ENCODE data around the gene MED26.
"Not testable (repeated sequence)": the region's sequence is repeated elsewhere in the genome, so short reads cannot be mapped to it uniquely, and the experiment has no call there.

Gene MED26, protein sequence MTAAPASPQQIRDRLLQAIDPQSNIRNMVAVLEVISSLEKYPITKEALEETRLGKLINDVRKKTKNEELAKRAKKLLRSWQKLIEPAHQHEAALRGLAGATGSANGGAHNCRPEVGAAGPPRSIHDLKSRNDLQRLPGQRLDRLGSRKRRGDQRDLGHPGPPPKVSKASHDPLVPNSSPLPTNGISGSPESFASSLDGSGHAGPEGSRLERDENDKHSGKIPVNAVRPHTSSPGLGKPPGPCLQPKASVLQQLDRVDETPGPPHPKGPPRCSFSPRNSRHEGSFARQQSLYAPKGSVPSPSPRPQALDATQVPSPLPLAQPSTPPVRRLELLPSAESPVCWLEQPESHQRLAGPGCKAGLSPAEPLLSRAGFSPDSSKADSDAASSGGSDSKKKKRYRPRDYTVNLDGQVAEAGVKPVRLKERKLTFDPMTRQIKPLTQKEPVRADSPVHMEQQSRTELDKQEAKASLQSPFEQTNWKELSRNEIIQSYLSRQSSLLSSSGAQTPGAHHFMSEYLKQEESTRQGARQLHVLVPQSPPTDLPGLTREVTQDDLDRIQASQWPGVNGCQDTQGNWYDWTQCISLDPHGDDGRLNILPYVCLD

DNA sequence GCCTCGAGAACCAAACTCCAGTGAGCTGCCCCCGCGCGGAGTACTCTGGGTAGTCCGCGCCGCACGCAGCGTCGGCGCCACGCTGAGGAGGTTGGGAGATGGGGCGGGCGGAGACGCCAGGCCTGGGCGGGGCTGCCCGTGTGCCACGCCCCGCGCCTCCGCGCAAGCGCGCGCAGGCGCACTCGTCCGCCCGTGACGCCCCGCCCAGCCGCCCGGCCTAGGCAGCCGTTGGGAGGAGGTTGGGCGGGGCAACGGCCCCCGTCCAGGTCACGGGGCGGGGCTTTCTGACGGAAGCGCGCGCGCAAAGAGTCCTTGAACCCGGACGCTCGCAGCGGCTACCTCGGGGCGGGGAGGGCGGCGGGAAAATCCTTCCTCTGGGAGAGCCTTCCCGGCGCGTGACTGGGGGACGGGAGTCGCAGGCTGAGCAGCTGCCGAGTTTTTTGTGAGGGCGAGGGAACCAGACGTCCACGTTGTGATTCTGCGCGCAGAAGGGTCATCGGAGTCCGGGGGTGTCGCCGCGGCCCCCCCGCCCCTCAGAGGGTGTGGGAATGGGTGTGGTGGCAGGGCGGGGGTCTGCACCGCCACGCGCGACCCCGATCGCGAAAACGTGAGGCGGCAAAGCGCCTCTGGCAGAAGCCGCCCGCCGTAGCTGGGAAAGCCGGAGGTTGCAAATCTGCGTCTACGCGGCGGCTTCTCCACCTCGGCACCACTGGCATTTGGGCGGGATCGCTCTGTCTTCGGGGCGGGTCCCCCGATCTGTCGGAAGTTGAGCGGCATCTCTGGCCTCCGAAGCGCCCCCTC lies at the start of gene MED26:
Gene MED26 (minus strand): TSS at position 22 of the 801 bp plus-strand sequence. CDS start 261 bp downstream, outside the sequence.
- peak; percentile 98 for DNase-seq

DNA sequence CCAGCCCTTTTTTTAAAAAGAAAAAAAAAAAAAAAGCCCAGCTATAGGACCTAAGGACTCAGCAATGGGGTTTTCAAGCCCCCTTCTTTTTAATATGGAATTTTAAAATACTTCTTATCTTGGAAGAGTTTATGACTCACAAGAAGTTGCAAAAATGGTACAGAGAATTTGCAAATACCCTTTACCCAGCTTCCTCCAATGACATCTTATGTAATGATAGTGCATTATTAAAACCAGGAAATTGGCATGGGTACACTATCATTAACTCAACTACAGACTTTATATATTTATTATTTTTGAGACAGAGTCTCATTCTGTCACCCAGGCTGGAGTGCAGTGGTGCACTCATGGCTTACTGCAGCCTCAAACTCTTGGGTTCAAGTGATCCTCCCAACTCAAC lies 49.1 kb upstream of the MED26 start:
- no peak for DNase-seq

DNA sequence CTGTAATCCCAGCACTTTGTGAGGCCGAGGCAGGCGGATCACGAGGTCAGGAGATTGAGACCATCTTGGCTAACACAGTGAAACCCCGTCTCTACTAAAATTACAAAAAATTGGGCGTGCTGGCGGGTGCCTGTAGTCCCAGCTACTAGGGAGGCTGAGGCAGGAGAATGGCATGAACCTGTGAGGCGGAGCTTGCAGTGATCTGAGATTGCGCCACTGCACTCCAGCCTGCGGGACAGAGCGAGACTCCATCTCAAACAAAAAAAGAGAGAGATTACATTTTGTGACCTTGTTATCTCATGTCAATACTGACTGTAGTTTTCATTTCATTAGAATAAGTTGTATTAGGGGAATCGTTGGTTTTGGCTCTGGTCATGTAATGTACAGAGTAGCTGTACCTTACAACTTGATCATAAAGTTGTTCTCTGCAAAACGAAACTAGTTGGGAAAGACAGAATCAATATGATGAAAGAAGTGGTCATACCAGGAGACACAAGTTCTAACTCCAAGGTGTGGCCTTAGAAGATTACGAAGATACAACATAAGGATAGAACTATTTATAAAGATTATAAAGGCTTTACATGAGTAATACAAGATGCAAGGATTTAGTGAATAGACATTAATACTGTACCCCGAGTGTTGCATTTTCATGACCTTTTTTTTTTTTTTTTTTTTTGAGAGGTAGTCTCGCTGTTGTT lies 48.2 kb upstream of the MED26 start:
- DNase-seq, result no peak

DNA sequence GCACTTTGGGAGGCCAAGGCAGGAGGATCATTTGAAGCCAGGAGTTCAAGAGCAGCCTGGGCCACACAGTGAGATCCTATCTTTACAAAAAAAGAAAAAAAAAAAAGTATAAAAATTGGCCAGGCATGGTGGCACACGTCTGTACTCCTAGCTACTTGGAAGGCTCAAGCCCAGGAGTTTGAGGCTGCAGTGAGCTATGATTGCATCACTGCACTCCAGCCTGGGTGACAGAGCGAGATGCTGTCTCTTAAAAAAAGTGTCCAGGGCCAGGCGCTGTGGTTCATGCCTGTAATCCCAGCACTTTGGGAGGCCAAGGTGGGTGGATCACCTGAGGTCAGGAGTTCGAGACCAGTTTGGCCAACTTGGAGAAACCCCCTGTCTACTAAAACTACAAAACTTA lies 45.8 kb upstream of the MED26 start:
- not testable (repeated sequence) for DNase-seq

DNA sequence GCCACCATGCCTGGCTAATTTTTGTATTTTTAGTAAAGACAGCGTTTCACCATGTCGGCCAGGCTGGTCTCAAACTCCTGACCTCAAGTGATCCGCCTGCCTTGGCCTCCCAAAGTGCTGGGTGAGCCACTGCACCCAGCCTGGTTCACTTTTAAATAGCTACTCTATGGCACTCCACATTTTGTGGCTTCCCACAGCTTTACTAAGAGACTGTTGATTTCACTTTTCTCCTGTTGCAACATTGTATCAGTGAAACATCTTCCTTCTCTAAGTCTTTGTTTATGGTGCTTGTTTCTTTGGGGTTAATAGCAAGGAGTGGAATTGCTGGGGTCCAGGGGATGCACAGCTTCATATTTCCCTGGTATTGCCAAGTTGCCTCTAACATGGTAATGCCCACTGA lies 45.2 kb upstream of the MED26 start:
- no peak for DNase-seq

DNA sequence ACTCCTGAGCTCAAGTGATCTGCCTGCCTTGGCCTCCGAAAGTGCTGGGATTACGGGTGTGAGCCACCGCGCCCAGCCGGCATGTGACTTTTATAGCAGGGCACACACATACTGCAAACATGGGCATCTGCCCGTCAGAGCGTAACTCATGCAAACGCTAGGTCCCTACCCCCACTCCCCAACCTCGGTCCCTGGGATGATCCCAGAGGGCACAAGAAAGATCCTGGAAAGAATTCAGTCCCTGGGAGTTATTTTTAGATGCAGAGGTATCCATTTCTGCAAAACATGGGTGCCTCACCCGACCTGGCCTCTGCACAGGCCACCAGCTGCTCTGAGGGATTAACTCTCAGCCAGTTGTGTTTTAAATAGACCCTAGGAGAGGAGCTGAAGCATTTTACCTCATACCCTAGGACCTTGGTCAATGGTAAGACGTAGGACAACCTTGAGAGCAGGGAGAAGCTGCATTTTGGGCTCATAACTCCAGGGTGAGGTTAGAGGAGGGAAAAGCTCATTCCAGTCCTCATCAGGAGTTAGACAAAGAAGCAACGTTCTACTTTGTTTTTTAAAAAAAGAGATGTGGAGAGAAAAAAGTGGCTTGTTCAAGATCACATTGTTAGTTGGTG lies 43.8 kb upstream of the MED26 start:
- no peak for DNase-seq

DNA sequence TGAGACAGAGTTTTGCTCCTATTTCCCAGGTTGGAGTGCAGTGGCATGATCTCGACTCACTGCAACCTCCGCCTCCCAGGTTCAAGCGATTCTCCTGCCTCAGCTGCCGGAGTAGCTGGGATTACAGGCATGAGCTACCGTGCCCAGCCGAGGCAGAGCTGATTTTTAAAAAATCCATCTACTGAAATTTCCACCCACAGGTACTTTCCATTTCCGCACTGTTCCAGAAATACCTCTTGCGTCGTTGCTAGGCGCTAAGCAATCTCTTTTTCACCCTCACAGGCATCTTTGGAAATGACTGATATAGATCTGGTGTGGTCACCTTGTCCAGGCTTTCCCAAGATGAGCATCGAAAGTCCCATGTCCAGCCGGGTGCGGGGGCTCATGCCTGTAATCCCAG lies 42.3 kb upstream of the MED26 start:
- no peak for DNase-seq

DNA sequence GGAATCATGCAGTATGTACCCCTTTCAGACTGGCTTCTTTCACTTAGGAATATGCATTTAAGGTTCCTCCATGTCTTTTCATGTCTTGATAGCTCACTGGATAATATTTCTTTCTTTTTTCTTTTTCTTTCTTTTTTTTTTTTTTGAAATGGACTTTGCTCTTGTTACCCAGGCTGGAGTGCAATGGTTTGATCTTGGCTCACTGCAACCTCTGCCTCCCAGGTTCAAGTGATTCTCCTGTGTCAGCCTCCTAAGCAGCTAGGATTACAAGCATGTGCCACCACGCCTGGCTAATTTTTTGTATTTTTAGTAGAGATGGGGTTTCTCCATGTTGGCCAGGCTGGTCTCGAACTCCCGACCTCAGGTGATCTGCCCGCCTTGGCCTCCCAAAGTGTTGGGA lies 40.7 kb upstream of the MED26 start:
- not testable (repeated sequence) for DNase-seq

DNA sequence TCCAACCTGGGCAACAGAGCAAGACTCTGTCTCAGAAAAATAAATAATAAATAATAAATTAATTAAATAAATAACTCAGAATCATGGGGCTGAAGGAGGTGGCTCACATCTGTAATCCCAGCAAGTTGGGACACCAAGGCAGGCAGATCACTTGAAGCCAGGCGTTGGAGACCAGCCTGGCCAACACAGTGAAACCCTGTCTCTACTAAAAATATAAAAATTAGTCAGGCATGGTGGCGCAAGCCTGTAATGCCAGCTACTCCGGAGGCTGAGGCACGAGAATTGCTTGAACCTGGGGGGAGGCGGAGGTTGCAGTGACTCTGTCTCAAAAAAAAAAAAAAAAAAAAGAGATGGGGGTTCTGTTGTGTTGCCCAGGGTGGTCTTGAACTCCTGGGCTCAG lies 40.2 kb upstream of the MED26 start:
- no peak for DNase-seq

DNA sequence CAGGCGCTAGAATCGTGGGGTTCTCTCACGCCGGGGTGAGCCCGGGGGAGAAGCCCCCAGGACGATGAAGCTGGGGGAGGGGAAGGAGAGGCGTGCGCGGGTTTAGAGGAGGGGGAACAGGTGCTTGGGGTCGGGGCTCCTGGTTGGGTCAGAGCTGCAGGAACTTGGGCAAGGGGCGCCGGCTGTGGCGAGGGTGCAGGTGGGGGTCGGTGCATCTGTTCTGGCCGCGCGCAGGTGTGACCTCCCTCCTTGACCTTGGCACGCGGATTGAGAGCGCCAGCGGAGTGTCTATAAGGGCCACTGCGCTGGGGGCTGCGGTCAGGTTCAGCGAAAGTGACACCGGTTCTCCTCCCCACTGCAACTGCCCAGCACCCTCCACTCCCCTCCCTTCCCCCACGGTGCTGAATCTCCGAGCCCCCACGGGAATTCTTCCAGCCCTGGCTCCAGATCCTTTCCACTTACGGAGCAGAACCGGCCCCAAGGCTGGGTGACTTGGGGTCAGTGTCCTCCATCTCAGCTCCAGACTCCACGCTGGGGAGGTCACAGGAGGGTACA lies 33.6 kb upstream of the MED26 start:
- no peak for DNase-seq

DNA sequence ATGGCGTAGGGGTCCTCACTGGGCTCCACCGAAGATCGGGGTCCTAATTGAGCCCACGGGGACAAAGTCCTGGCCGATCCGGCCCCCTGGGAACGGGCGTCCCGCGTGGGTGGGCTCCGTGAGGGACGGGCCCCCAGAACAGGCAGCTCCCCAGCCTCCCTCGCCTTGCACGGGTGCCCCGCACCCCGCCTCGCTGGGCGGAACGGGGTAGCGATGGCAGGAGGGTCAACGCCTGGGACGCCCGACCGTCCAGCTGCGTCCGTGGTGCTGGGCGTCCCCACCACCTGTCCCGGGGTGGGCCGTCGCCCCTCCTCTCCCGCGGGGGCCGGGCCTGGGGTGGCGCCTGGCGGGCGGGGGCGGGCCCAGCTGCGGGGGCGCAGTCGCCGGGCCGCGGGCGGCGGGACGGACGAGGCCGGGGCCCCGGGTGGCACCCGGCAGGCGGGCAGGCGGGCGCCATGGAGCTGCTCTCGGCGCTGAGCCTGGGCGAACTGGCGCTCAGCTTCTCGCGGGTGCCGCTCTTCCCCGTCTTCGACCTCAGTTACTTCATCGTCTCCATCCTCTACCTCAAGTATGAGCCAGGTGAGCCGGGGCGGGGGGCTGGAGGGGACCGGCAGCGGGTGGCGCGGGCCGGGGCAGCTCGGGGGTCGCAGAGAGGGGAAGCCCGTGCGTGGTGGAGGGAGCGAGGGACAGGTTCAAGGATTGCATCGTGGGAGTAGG lies 32.9 kb upstream of the MED26 start, which contains the start of gene TMEM38A:
Gene TMEM38A (plus strand): TSS at position 377 of the 717 bp plus-strand sequence. CDS start 79 bp downstream, at position 456.
- DNase-seq, result no peak

DNA sequence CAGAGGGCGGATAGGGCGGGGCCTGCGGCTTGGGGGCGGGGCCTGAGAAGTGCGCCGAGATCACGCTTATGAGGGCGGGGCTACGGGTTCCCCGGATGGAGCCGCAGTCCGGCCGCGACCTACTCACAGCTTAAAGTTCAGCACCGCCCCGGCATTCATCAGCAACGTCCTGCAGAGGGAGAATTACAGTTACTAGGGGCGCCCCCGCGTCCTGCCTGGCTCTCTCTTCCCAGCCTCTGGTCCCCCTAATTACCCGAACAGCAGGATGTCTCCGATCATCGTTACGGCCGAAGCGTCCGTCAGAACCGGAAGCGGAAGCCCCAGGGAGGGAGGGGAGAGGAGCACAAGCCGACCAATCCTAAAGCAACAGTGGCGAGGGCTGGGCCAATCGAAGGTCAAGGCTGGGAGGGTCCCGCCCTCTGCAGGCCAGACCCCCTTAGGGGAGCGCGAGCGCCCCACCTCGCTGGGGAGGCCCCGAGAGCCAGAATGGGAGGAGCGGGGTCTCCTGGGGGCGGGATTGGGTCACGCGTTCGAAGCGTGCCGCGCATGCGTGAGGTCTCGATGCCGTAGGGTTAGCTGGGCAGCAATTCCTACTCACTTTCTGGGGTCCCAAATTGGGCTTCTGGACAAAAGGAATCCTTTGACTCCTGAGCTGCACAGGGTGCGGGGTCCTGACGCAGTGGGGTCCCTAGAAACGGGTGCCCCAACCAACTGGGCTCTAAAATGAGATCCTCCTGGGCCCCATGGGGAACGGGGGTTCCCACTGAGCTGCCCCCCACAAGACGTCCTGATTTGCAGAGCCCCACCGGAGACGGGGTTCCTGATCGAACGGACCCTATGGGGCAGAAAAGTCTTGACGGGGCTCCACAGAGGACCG lies 32.1 kb upstream of the MED26 start, which contains the start of gene SMIM7:
Gene SMIM7 (minus strand): TSS at position 313 of the 877 bp plus-strand sequence. CDS start 34 bp downstream, at position 279.
- DNase-seq, result peak; percentile 94

DNA sequence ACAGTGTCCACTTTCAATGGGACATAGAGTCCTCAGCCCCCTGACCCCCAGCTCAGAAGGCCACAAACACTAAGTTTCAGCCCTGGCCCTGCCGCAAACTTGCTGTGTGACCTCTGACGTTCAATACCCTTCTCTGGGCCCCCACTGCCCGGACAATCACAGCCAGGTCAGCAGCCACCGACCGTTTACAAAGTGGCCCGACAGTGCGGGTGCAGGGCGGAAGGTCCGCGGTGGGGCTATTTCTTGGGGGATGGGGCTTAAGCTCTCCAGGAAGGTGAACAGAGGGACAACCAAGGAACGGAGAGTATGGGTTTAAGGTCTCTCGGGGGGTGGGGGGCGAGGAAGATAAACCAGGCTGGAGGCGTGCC lies 31.4 kb upstream of the MED26 start:
- no peak for DNase-seq

DNA sequence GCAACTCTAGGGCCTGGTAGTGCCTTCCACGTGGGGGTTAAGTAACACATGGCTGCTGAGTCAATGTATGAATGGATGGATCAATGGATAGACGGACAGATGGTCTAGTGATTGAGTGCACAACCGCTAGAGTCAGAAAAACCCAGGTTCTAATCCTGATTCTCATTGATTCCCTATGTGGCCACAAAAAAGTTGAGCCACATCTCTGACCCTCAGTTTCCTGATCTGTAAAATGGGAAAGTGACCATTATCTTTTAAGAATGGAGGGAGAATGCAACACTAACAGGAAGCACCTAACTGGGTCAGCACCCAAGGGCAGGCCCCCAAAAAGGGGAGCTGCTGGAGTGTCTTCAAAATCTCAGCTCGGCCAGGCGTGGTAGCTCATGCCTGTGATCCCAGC lies 29.4 kb upstream of the MED26 start:
- no peak for DNase-seq

DNA sequence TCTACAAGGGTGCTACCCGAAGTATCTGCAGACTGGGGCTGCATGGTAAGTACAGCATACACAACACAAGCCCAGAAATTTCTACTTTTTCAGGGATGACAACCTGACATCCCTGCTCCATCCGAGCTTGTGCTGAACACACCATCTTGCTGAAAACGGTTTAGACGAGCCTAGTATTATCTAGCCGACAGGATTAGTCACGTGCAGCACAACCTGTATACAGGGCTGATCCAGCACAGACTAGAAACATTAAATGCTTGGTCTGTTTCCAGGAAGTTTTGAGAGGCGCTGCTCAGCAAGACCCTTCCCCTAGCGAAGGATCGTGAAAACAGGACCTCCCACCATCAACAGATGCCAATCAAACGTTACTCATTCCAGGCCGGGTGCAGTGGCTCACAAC lies 27.7 kb upstream of the MED26 start:
- DNase-seq, result no peak

DNA sequence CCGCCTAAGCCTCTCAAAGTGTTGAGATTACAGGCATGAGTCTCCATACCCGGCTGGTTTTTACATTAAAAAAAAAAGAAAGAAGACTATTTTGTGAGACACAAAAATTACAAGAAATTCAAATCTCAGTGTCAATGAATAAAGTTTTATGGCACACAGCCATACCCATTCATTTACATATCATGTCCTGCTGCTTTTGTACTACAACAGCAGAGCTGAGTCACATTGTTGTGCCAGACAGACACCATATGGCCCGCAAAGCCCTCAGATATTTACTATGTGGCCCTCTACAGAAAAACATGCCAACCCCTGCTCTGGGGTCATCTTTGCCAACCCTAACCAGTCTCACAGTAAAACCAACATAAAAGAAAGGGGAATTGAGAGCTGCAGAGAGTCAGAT lies 26.6 kb upstream of the MED26 start:
- DNase-seq, result no peak

DNA sequence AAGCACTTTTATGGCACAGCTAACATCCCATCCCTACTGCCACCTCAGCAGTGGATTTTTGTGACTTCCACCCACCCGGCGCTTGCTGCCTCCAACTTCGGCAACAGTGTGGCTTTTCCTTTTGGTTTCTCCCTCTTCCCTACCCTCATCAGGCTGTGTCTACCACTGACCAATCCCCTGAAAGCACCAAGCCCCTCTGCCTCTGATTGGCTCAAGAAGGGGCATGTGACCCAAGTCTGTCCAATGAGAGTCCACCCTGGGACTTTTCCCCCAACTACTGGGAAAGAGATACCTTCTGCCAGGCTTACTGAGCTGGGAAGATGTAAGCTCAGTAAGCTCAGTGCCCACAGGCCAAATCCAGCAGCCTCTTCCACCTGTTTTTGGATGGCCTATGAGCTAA lies 26.1 kb upstream of the MED26 start:
- DNase-seq, result no peak

DNA sequence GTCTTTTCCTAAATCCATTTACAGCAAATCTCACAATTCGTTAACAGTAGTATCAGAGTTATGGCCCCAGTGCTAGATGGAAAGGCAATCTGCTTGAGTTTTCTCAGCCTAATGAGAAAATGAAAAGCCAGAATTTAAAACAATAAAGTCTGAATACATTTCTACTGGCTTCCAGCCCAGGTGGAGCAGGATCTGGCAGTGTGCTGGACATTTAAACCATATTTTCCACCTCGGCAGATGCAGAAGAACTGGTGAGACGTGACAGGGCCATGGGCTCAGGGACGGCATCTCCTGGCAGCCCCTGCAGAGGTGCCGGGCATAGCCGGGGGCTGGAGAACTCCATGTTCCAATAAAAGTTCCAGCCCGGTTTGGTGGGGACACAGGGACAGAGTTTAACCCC lies 24.9 kb upstream of the MED26 start:
- no peak for DNase-seq

DNA sequence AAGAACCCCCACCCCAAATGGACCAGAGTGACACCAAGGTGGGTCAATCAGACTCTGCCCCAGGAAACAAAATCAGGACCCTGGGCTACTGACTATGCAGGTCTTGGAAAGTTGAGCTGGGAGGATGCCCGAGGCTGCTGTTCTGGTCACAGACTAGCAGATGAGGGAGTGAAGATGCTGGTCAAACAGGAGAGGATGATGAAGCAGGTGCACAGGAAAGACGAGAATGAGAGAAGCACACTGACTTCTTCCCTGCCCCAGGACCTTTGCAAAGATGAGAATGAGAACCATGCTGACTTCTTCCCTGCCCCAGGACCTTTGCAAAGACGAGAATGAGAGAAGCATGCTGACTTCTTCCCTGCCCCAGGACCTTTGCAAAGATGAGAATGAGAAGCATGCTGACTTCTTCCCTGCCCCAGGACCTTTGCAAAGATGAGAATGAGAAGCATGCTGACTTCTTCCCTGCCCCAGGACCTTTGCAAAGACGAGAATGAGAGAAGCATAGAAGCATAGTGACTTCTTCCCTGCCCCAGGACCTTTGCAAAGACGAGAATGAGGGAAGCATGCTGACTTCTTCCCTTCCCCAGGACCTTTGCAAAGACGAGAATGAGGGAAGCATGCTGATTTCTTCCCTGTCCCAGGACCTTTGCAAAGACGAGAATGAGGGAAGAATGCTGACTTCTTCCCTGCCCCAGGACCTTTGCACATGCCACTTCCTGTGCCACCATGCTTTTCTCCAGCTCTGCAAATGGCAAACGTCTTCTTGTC lies 23.6 kb upstream of the MED26 start:
- not testable (repeated sequence) for DNase-seq

DNA sequence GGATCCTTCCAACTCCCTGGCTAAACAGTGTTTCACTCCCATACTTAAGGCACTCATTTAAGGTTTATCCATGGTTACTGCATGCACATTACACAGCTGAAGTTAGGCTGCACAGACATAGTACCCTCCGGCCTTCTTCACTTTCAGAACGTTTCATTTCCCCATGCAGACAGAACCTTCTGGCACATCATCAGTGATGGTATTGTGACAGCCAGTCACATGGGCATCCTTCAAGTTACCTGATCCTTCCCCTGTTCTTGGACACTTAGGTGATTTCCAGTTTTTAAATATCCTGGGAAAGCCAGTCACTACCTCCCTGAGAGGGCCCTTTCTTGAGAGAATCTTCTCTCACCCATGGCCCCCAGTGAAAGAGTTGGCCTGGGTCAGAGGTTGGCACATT lies 22.8 kb upstream of the MED26 start:
- DNase-seq, result no peak
